Measurements from ENCODE around the gene TRERF1.
"Not testable (repeated sequence)": the region's sequence is repeated elsewhere in the genome, so short reads cannot be mapped to it uniquely, and the experiment has no call there.

The TRERF1 gene

DNA sequence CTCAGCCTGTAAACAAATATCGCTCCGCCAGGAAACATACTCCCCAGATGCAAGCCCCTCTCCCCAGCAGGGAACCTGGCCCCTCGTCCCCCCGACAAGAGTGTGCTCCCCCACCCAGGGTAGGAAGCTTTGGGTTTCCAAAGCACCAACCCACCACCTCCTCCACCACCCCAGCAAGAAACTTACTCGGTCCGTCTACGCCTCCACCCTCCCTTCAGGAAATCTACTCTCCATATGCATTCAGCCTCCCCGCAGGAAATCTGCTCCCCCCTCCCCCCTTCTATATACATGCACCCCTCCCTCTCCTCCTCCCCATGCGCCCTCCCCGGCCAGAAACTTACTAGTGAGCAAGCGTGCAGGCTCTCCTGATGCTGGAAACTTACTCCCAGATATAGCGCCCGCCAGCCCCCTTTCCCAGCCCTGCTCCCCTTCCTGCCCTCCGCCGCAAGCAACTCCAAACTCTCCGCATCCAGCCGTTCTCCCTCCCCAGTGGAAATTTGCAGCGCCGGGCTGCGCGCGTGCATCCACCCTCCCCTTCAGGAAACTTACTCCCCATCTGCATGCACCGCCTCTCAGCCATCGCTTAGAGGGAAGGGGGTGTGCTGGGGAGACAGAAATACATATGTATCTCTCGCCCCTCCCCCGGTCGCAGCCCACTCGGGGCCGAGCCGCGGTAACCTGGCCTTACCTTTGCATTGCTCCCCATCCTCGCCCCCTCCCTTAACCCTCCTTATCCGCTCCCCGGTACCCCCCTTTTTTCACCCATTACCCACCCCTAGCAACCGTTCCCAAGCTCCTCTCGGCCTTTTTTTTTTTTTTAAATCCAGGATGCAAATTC lies at the start of gene TRERF1:
Gene TRERF1, minus strand, starts transcription at position 594 of the 838 bp plus-strand sequence. CDS start 182,336 bp downstream, outside the sequence.
- H3K27me3 Mint-ChIP-seq (ENCODE audit: low read depth), result peaks cover 12% of the 10 kb centered on the region
- H3K9me3 Mint-ChIP-seq, result no peaks in the 10 kb centered on the region
- DNase-seq (ENCODE audit: low spot score), result peak; percentile 54
- H3K36me3 Mint-ChIP-seq (ENCODE audit: low read depth), result peaks cover 21% of the 10 kb centered on the region
- H3K27ac Mint-ChIP-seq, result peak within 1 kb of the TSS; percentile 88
- peak within 1 kb of the TSS; percentile 93 for H3K4me3 Mint-ChIP-seq
- peaks cover 45% of the 10 kb centered on the region for H3K4me1 Mint-ChIP-seq (ENCODE audit: low read depth)

DNA sequence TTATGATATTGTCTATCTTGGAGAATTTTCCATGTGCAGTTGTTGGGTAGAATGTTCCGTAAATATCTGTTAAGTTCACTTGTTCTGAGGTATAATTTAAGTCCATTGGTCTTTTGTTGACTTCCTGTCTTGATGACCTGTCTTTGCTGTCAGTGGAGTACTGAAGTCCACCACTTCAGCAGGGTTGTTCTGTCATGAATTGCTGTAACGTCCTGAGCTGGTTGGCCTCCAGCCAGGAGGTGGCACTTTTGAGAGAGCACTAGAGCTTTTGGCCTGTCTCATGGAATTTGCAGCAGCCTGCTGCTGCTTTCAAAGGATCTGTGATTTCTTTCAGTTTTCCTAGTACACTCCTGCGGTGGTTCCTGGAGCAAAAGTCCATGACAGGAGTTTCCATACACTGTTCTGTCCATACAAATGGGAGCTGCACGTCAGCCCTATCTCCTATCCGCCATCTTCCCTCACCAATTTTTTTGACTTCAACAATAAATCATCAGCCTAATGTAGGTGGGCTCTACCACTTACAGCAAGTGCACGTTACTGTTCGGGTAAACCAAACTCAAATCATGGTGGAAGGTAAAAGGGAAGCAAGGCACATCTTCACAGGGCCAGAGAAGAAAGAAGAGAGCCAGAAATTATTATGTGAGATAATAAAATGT lies 46.9 kb upstream of the TRERF1 start:
- Mint-ChIP-seq H3K9me3 (peaks cover 14% of the 10 kb centered on the region), H3K27me3 (ENCODE audit: low read depth) (peaks cover 18% of the 10 kb centered on the region), H3K27ac (no peak overlapping the region), H3K4me1 (ENCODE audit: low read depth) (no peaks in the 10 kb centered on the region), H3K36me3 (ENCODE audit: low read depth) (no peaks in the 10 kb centered on the region), H3K4me3 (no peak overlapping the region)
- DNase-seq (ENCODE audit: low spot score), result no peak

GRCh38 chr6:42493914-42494539 lies 42.3 kb upstream of the TRERF1 start:
- Mint-ChIP-seq H3K4me1 (ENCODE audit: low read depth) (no peaks in the 10 kb centered on the region), H3K9me3 (peaks cover 14% of the 10 kb centered on the region), H3K27me3 (ENCODE audit: low read depth) (peaks cover 18% of the 10 kb centered on the region), H3K27ac (no peak overlapping the region), H3K36me3 (ENCODE audit: low read depth) (no peaks in the 10 kb centered on the region), H3K4me3 (no peak overlapping the region)
- DNase-seq (ENCODE audit: low spot score), result no peak

DNA sequence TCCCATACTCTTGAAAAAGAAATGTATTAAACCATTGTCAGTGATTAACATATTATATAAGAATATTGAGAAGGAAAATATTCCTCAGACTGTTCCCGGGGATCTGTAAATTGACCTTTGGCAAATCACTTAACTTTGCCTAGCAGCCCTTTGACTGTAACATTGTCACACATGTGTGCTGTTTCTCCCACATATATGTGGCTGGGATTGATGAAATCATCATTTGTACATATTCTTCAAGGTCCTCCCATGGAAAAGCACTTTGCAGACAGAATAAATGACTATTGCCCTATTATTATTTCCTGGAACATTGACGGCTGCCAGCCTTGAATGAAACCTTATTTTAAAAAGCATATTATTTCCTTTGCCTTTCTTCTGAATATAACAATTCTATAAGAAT lies 36.4 kb upstream of the TRERF1 start:
- peaks cover 7% of the 10 kb centered on the region for H3K27me3 Mint-ChIP-seq (ENCODE audit: low read depth)
- no peak overlapping the region for H3K27ac Mint-ChIP-seq
- H3K4me3 Mint-ChIP-seq, result no peak overlapping the region
- DNase-seq (ENCODE audit: low spot score), result no peak
- H3K4me1 Mint-ChIP-seq (ENCODE audit: low read depth), result no peaks in the 10 kb centered on the region
- no peaks in the 10 kb centered on the region for H3K36me3 Mint-ChIP-seq (ENCODE audit: low read depth)
- H3K9me3 Mint-ChIP-seq, result no peaks in the 10 kb centered on the region

DNA sequence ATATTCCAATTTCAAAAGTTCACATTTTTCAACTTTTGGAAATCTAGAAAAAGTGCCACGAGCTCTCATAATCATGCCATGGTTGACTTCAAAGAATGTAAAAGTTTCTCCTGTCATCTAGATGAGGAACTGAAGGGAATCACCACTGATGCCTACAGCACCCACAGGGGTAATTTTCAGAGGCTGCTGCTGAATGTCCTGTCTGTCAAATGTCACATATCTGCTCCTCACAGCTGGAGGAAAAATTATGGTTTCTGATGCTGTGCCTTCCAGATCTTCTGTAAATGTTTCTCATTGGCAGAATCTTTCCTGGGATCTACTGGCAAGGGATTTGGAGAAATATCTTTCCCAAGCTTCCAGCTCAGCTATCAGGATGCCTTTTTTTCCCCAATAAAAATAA lies 32.5 kb upstream of the TRERF1 start:
- H3K27ac Mint-ChIP-seq, result no peak overlapping the region
- DNase-seq (ENCODE audit: low spot score), result no peak
- no peak overlapping the region for H3K4me3 Mint-ChIP-seq
- no peaks in the 10 kb centered on the region for H3K4me1 Mint-ChIP-seq (ENCODE audit: low read depth)
- peaks cover 5% of the 10 kb centered on the region for H3K27me3 Mint-ChIP-seq (ENCODE audit: low read depth)
- no peaks in the 10 kb centered on the region for H3K36me3 Mint-ChIP-seq (ENCODE audit: low read depth)
- H3K9me3 Mint-ChIP-seq, result no peaks in the 10 kb centered on the region

DNA sequence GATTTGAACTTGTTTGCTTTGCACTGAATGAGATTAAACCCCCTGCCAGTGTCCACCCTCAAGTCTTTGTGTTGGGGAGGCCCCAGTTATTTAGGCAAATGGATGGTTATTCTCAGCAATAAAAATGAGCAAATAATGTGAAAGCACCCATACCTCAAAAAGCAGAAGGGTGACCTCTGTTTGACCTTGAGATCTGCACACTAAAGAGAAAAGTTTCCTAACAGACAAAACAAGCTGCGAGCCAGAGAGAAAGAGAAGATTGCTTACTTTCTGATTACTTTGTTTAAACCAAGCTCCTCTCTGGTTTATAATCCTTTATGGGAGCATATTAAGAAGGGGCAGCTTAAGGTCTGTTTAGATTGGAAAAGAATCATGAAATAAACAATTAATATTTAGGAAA lies 30.4 kb upstream of the TRERF1 start:
- no peak for DNase-seq (ENCODE audit: low spot score)

DNA sequence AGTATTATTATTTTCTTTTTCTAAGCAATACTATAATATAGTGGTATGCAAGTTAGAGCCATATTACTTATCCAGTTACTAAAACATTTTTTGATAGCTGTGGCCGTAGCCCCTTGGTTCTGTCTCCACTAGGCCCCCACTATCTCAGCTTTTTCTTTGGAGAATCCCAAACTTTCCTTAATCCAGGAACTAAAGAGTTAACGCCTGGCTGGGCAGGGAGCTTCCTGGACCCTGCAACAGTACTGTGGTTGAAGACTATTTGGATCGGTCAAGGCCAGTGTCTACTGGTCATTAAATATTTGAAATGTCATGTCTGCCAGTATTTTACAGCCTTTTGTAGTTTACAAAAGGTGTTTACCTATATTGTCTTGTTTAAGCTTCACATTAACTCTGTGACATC lies 20.0 kb upstream of the TRERF1 start:
- Mint-ChIP-seq H3K27me3 (ENCODE audit: low read depth) (peaks cover 13% of the 10 kb centered on the region), H3K4me1 (ENCODE audit: low read depth) (peaks cover 8% of the 10 kb centered on the region), H3K4me3 (no peak overlapping the region), H3K36me3 (ENCODE audit: low read depth) (peaks cover 1% of the 10 kb centered on the region), H3K27ac (no peak overlapping the region), H3K9me3 (peaks cover 21% of the 10 kb centered on the region)
- DNase-seq (ENCODE audit: low spot score), result no peak

More for the DNA sequence above, 30.4 kb upstream of the TRERF1 start:
- Mint-ChIP-seq H3K27ac (no peak overlapping the region), H3K27me3 (ENCODE audit: low read depth) (peaks cover 8% of the 10 kb centered on the region), H3K4me3 (no peak overlapping the region), H3K36me3 (ENCODE audit: low read depth) (no peaks in the 10 kb centered on the region), H3K9me3 (no peaks in the 10 kb centered on the region), H3K4me1 (ENCODE audit: low read depth) (no peaks in the 10 kb centered on the region)

DNA sequence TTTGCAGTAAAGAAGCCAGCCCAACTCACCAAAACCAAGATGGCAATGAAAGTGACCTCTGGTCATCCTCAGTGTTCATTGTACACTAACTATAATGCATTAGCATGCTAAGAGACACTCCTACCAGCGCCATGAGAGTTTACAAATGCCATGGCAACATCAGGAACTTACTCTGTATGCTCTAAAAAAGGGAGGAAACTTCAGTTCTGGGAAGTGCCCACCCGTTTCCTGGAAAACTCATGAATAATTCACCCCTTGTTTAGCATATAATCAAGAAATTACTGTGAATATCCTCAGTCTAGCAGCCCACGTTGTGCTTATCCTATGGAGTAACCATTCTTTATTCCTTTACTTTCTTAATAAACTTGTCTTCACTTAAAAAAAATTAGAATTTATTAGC lies 19.4 kb upstream of the TRERF1 start:
- peak; percentile 21 for DNase-seq (ENCODE audit: low spot score)
- H3K9me3 Mint-ChIP-seq, result peaks cover 21% of the 10 kb centered on the region
- peaks cover 1% of the 10 kb centered on the region for H3K36me3 Mint-ChIP-seq (ENCODE audit: low read depth)
- no peak overlapping the region for H3K4me3 Mint-ChIP-seq
- H3K27ac Mint-ChIP-seq, result no peak overlapping the region
- peaks cover 13% of the 10 kb centered on the region for H3K27me3 Mint-ChIP-seq (ENCODE audit: low read depth)
- H3K4me1 Mint-ChIP-seq (ENCODE audit: low read depth), result peaks cover 8% of the 10 kb centered on the region

DNA sequence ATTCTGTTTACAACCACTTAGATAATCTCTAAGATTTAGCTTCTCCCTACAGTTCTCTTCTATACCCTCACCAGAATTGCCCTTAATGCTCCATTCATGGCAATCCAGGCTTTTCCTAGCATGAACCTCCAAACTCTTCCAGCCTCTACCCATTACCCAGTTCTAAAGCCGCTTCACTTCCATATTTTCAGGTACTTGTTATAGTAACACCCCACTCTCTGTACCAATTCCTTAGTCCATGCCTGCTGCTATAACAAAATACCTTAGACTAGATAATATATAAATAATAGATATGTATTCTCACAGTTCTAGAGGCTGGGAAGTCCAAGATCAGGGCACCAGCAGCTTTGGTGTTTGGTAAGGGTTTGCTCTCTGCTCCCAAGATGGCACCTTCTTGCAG lies 16.5 kb upstream of the TRERF1 start:
- DNase-seq (ENCODE audit: low spot score), result no peak
- Mint-ChIP-seq H3K4me1 (ENCODE audit: low read depth) (peaks cover 8% of the 10 kb centered on the region), H3K4me3 (no peak overlapping the region), H3K9me3 (peaks cover 25% of the 10 kb centered on the region), H3K36me3 (ENCODE audit: low read depth) (peaks cover 1% of the 10 kb centered on the region), H3K27me3 (ENCODE audit: low read depth) (peaks cover 14% of the 10 kb centered on the region), H3K27ac (no peak overlapping the region)

DNA sequence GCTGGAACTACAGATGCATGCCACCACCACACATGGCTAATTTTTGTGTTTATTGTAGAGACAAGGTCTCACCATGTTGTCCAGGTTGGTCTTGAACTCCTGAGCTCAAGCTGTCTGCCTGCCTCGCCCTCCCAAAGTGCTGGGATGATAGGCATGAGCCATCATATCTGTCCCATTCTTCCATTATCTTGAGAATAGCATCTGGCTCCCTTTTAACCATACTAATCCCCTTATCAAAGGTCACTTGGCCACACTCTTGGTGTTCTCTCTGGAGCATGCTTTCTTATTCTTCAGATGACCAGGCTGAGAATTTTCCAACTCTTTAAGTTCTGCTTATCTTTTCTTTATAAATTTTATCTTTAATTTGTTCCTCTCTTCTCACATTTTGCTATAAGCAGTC lies 15.9 kb upstream of the TRERF1 start:
- H3K9me3 Mint-ChIP-seq, result peaks cover 25% of the 10 kb centered on the region
- peaks cover 14% of the 10 kb centered on the region for H3K27me3 Mint-ChIP-seq (ENCODE audit: low read depth)
- DNase-seq (ENCODE audit: low spot score), result no peak
- peaks cover 8% of the 10 kb centered on the region for H3K4me1 Mint-ChIP-seq (ENCODE audit: low read depth)
- no peak overlapping the region for H3K4me3 Mint-ChIP-seq
- H3K27ac Mint-ChIP-seq, result no peak overlapping the region
- peaks cover 1% of the 10 kb centered on the region for H3K36me3 Mint-ChIP-seq (ENCODE audit: low read depth)

- not testable (repeated sequence) for H3K4me1 Mint-ChIP-seq (ENCODE audit: low read depth); H3K27ac Mint-ChIP-seq; H3K4me3 Mint-ChIP-seq; H3K36me3 Mint-ChIP-seq (ENCODE audit: low read depth); DNase-seq (ENCODE audit: low spot score)
- H3K27me3 Mint-ChIP-seq (ENCODE audit: low read depth), result peaks cover 10% of the 10 kb centered on the region
- peaks cover 25% of the 10 kb centered on the region for H3K9me3 Mint-ChIP-seq
Observed at GRCh38 chr6:42466470-42466869, 14.7 kb upstream of the TRERF1 start.

- no peak overlapping the region for H3K4me3 Mint-ChIP-seq
- no peak for DNase-seq (ENCODE audit: low spot score)
- no peaks in the 10 kb centered on the region for H3K36me3 Mint-ChIP-seq (ENCODE audit: low read depth)
- no peak overlapping the region for H3K27ac Mint-ChIP-seq
- H3K4me1 Mint-ChIP-seq (ENCODE audit: low read depth), result peaks cover 4% of the 10 kb centered on the region
- peaks cover 5% of the 10 kb centered on the region for H3K27me3 Mint-ChIP-seq (ENCODE audit: low read depth)
- peaks cover 4% of the 10 kb centered on the region for H3K9me3 Mint-ChIP-seq
Observed at GRCh38 chr6:42462474-42462972, 10.8 kb upstream of the TRERF1 start.

- no peak overlapping the region for H3K4me3 Mint-ChIP-seq
- H3K27me3 Mint-ChIP-seq (ENCODE audit: low read depth), result peaks cover 5% of the 10 kb centered on the region
- H3K36me3 Mint-ChIP-seq (ENCODE audit: low read depth), result no peaks in the 10 kb centered on the region
- H3K27ac Mint-ChIP-seq, result no peak overlapping the region
- H3K4me1 Mint-ChIP-seq (ENCODE audit: low read depth), result peaks cover 4% of the 10 kb centered on the region
- peaks cover 4% of the 10 kb centered on the region for H3K9me3 Mint-ChIP-seq
- DNase-seq (ENCODE audit: low spot score), result no peak
Observed at GRCh38 chr6:42460883-42461282, 9.2 kb upstream of the TRERF1 start.

GRCh38 chr6:42459888-42460287 lies 8.2 kb upstream of the TRERF1 start:
- Mint-ChIP-seq H3K27me3 (ENCODE audit: low read depth) (no peaks in the 10 kb centered on the region), H3K4me3 (no peak overlapping the region), H3K4me1 (ENCODE audit: low read depth) (peaks cover 6% of the 10 kb centered on the region), H3K9me3 (no peaks in the 10 kb centered on the region), H3K36me3 (ENCODE audit: low read depth) (no peaks in the 10 kb centered on the region), H3K27ac (no peak overlapping the region)
- DNase-seq (ENCODE audit: low spot score), result no peak

All from T-helper 2 cell treated with Interferon-gamma antibody and Interleukin-4, amounts not matched to agents 5 μg/mL and 100 μg/mL, for 36 hours (primary cell).